Astrocyte of the cerebellum (primary cell): ENCODE data around the gene SGCA.

Source experiments
- DNase-seq: peaks from one replicate; pipeline ENCODE4 v3.0.0-alpha.2; 2011; ENCODE audit warnings: low read depth
- H3K4me3 ChIP-seq: 2 replicates; pipeline ENCODE4 v1.5.1; 2011; ENCODE audit warnings: mild to moderate bottlenecking, low read depth, low read length, moderate library complexity
- in situ Hi-C: cut with HindIII; loops from 2 replicates; pipeline ENCODE4 v1.10.0; 2017; ENCODE audit warnings: low sequenced_read_pairs
- TF ChIP-seq, protein P1 (sequence below): IDR thresholded peaks from 2 replicates; pipeline ENCODE4 v1.5.1; 2012; ENCODE audit warnings: low read length, low read depth, moderate library complexity, mild to moderate bottlenecking; ENCODE audit errors: missing control alignments

The SGCA gene

DNA sequence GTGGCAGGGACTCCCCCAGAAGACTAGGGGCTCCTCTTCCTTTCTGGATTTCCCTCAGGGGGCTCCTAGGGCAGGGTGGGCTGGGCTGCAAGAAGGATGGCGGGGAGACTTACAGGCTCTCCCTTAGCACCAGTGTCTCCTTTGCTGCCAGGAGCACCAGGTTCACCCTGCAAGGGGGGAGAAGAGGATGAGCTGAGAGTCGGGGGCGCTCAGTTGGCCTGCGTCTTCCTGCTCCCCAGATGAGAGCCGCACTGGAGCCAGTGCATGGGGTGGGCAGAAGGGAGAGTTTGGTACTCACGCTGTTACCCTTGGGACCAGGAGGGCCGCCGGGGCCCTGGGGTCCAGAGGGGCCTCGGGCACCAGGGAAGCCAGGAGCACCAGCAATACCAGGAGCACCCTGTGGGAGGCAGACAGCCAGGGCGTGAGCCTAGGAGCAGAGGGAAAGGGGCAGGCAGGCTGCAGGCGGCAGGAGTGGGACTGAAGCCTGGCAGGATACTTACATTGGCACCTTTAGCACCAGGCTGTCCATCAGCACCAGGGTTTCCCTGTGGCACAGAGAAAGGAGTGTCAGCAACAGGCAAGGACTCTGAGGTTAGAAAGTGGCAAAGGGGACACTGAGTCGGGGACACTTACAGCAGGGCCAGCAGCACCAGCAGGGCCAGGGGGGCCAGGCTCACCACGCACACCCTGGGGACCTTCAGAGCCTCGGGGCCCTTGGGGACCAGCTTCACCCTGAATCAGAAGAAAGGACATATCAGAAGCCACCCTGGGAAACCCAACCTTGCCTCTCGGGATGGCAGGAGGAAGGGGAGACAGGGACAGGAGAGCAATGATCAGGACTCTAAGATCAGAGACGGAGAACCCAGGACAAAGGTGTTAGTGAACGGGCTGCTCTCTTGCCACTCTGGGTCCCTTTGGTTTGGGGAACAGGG lies 29.4 kb downstream of the SGCA start:
- TF ChIP-seq, protein P1, sequence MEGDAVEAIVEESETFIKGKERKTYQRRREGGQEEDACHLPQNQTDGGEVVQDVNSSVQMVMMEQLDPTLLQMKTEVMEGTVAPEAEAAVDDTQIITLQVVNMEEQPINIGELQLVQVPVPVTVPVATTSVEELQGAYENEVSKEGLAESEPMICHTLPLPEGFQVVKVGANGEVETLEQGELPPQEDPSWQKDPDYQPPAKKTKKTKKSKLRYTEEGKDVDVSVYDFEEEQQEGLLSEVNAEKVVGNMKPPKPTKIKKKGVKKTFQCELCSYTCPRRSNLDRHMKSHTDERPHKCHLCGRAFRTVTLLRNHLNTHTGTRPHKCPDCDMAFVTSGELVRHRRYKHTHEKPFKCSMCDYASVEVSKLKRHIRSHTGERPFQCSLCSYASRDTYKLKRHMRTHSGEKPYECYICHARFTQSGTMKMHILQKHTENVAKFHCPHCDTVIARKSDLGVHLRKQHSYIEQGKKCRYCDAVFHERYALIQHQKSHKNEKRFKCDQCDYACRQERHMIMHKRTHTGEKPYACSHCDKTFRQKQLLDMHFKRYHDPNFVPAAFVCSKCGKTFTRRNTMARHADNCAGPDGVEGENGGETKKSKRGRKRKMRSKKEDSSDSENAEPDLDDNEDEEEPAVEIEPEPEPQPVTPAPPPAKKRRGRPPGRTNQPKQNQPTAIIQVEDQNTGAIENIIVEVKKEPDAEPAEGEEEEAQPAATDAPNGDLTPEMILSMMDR: peak; percentile 34
- in situ Hi-C loops: no loop called here
- no peak for DNase-seq
- H3K4me3 ChIP-seq: no peak overlapping the region

DNA sequence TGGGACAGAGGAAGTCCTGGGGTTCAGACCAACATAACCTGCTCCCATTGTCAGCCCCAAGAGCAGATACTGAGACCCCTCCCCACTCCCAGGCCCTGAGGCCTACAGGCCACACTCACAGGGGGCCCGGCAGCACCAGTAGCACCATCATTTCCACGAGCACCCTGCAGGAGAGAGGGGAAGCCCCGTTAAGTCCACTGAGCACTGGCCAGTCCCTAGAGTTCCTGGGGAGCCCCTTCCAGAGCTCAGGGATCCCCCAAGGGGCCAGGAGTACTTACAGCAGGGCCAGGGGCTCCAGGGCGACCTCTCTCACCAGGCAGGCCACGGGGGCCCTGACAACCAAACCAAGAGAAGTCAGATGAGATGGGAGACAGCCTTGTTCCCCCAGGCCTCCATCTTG lies 30.2 kb downstream of the SGCA start:
- in situ Hi-C loops: no loop called here
- TF ChIP-seq, protein P1: no peak
- DNase-seq: no peak
- H3K4me3 ChIP-seq: no peak overlapping the region

DNA sequence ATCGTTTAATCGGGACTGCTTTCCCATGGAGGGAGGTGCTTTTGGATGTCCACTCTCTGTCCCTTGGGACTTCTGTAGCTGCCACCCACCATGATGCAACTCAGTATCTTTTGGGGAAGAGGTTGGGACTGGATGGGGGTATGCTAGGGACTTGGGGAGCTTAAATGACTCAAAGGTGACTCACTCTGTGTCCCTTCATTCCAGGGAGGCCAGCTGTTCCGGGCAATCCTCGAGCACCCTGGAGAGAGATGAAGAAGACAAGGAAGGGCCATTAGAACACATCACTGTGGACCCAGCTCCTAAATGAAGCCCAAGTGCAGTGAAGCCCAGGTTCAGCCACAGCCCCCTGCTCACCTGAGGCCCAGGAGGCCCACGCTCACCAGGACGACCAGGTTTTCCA lies 31.0 kb downstream of the SGCA start:
- no peak for DNase-seq
- in situ Hi-C loops: no loop called here
- H3K4me3 ChIP-seq: peak overlapping the region; percentile 100
- TF ChIP-seq, protein P1: no peak

DNA sequence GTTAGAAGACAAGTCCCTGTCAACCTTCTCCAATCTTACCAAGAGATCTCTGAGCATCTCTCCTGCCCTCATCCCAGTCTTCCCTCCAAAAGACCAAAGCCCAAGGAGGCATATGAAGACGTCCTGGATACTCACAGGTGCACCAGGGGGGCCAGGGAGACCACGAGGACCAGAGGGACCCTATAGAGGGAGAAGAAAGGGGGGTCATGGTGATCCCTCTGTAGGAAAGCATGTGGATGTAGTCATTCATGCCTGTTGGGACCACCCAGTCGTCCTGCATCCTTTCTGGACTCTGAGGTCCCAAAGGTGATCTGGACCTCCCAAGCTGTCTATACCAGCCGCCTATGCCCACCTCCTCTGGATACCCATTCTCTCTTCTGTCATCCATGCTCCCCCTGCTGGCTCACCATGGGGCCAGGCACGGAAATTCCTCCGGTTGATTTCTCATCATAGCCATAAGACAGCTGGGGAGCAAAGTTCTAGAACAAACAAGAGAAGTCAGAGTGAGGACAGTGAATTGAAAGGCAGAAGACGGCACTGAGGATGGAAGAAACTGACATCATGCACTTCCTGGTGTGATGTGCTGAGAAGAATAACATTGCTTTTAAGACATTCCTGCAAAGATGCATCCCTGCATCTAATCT lies 32.3 kb downstream of the SGCA start:
- in situ Hi-C loops: no loop called here
- no peak for DNase-seq
- TF ChIP-seq, protein P1: peak; percentile 74
- H3K4me3 ChIP-seq: peak overlapping the region; percentile 100

DNA sequence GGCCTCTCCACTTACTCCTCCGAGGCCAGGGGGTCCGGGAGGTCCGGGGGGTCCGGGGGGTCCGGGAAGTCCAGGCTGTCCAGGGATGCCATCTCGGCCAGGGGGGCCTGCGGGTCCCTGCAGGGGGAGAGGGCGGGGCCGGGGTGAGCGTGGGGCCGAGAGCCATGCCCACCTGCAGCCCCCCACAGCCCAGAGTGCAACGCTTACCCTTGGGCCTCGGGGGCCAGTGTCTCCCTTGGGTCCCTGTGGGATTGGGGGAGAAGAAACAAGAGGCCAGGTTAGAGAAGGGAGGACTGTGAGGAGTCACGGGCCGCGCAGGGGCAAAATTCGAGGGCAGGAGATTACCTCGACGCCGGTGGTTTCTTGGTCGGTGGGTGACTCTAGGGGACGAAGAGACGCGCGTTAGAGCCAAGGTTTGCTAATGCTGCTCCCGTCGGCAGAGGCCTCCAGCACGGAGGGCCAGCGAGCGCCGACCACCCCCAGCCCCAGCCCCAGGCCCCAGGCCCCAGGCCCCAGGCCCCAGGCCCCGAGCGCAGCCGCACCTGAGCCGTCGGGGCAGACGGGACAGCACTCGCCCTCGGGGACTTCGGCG lies 33.5 kb downstream of the SGCA start:
- no peak for DNase-seq
- H3K4me3 ChIP-seq: peak overlapping the region; percentile 100
- TF ChIP-seq, protein P1: no peak
- in situ Hi-C loops: no loop called here

DNA sequence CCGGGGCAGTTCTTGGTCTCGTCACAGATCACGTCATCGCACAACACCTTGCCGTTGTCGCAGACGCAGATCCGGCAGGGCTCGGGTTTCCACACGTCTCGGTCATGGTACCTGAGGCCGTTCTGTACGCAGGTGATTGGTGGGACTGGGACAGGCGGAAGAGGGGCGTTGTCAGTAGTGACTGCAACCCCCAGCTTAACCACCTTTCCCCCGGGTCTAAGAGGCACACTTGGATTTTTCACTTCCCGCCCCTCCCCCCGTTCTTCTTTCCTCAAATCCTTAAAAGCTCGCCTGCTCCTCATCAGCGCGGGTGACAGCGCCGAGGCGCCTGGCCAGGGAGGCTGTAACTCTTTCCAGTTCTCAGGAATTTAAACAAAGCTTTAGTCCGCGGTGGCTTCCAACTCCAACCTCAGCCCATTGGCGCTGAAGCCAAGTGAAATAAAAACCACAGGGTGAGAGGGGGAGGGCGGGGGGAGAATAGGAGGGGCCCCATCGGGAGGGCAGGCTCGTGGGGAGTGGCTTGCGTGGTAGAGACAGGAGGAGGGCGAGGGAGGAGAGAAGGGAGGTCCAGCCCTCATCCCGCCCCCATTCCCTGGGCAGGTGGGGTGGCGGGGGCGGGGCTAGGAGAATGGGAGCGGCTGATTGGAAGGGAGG lies 34.1 kb downstream of the SGCA start:
- peak; percentile 98 for DNase-seq
- peak overlapping the region; percentile 100 for H3K4me3 ChIP-seq
- in situ Hi-C loops: loop anchor here (5.0 kb wide), 1 partner anchor 67 kb away; no protein-coding TSS in a partner anchor
- TF ChIP-seq, protein P1: no peak
